GM21515 (cell line): Measurements from ENCODE around the gene MSX1.

Experiments used
- ATAC-seq: cut with Tn5 transposase; IDR thresholded peaks from one replicate; pipeline ENCODE4 v1.9.1; 2021; ENCODE audit not compliant: unreplicated experiment

Gene MSX1

DNA sequence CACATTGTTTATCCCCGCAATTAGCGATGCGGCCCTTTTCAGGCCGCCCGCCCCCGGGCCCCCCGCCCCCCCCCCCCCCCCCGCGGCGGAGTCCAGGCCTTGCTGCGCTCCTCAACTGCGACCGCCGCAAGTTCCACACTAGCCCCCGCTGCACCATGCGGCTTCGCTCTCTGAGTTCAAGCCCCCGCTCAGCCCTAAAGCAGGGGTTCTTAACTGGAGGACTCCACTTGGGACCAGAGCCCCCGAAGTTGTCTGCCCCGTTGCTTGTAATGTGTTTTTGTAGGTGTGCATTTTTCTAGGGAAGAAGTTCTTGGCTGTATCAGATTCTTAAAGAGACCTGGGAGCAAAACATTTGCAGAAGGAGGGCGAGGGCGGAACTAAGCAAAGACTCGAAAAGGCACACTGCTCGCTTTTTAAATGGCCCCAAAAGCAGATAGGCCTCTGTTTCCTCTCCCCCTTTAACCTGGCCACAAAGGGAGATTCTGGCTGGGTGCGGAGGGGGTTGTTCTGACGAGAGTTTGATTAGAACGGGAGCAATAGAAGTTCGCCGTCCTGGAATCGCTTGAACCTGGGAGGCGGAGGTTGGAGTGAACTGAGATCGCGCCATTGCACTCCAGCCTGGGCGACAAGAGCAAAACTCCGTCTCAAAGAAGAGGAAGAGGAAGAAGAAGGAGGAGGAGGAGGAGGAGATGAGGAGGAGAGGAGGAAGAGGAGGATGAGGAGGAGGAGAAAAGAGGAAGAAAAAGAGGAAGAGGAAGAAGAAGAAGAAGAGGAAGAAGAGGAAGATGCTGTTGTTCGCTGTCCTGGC lies 2.3 kb upstream of the MSX1 start:
- no peak for ATAC-seq

DNA sequence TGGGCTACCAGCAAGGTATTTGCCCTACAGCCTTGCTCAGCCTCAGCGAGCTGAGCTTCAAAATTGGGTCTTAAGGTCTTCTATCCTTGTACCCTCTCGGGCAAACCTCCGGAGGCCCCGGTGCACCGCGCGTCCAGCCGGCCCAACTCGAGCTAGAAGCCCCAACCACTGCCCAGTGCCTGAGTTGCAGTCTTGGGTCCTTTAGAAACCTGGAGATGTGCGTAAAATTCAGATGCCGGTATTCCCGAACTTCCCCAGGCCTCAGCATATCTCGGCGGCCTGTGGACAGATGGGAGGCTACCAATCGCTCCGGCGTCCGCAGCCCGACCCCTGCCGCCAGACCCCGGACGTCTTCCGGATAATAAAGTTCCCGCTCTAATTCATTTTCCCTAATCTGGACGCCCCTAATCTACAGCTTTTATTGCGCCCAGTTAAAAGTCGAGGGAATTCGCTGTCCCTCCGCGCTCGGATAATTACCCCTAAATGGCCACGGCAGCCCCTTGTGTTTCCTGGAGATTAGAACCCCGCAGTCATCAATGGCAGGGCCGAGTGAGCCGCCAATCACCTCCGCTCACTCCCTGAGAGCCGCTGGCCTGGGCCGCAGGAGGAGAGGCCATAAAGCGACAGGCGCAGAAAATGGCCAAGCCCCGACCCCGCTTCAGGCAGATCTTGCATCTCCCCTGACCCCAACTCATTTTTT lies 1.5 kb upstream of the MSX1 start:
- no peak for ATAC-seq

DNA sequence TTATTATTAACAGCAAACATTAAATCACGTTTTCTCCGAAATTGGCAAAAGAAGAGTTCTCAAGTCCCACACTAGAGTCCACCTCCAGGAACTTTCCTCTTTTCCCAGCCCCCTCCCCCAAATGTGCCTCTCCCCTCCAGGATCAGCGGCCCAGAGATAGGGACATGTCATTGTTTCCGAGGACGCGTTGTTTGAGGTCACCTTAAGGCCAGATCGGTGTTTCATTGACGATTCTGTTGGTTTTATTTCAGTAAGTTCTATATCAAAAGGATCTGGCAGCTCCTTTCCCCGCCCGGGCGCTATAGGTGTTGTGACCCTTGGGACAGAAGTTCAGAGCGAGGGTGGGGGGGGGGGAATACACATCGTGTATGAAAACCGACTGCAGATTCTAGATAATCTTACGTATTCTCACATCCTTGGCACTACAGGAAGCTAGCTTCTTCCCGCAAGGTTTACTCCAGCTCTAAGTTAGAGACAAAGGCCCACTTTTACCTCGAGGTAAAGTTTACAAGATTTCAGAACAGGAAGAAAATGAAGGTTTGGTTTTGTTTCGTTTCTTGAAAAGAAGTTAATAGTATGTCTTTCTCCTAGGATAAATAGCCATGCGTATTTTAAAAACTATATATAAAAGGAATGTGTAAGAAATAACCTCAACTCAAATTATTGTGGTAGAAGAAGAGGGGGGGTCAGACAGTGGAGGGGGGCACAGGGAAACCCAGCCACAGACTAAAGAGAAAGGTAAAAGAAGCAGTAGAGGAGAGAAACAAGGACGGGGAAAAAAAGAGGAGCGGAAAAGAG lies 739 bp upstream of the MSX1 start:
- no peak for ATAC-seq

DNA sequence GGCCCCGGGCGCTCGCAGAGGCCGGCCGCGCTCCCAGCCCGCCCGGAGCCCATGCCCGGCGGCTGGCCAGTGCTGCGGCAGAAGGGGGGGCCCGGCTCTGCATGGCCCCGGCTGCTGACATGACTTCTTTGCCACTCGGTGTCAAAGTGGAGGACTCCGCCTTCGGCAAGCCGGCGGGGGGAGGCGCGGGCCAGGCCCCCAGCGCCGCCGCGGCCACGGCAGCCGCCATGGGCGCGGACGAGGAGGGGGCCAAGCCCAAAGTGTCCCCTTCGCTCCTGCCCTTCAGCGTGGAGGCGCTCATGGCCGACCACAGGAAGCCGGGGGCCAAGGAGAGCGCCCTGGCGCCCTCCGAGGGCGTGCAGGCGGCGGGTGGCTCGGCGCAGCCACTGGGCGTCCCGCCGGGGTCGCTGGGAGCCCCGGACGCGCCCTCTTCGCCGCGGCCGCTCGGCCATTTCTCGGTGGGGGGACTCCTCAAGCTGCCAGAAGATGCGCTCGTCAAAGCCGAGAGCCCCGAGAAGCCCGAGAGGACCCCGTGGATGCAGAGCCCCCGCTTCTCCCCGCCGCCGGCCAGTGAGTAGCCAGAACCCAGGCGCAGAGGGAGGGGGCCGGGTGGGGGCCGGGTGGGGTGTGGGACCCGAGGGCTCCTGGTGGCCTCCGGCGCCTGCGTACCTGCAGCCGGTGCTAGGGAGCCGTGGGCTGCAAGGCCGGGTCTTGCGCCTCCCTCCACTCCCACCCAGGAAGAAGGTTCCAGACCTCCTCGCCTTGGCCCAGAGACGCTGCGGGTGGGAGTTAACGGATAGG lies 534 bp downstream of the MSX1 start:
- ATAC-seq: peak; percentile 32

DNA sequence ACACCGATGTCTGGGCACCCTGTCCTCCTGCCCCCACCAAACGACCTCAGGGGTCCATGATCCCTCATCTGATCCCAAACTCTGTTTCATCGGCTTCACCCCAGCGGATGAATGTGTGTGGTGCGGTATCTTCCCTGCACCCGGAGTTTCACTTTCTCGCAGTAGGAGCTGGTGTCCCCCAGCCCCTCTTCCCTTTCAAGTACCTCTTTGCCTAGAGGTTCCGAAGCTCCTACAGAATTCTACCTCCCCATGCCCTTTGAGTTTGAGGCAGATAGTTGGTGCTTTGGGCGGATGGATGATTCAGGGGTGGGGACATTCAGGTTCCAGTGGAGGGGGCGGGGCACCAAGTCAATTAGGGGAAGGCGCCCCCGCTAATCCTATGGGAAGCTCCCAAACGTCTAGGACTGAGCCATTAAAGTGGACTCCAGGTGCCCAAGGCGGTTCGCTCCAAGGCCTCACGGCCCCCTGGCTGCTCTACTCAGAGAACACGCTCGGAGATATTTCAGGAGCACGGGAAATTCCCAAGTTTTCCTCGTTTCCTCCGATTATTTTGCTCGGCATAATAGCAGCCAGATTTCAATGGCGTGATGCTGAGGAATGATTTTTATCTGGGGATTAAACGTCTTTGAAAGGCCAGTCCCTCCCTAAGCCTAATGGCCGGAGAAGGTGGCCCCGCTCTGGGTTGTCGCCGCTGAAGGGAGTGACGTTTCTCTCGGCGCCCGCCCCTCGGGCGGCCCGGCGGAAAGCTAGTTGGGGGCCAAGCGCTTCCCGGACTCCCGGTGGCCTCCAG lies 1.3 kb downstream of the MSX1 start:
- no peak for ATAC-seq

DNA sequence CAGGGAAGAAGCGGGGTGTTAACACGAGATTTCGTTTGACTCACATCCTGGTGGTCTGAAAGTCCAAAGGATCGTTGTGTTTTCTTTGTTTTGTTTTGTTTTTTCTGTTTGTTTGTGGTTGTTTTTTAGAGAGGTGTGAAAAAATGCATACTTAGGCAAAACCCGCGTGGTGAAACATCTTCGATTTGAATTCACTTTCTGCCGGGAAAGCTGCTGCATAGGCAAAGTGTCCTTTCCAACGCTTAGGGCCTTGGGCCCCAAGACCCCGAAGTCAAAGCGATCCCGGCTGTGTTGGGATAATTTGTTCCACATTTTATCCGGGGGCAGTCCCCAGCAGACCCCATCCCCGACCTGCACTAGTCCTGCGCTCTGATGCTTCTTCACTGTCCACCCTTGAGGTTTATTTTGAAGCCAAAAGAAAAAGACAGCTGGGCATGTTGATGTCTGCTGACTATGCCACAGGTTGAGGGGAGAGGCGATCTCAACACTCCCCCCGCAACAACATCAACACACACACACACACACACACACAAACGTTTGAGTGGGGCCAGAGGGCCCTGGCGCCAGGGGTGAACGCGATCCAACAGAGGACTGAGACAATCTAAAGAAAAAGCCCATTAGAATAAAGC lies 2.0 kb downstream of the MSX1 start:
- ATAC-seq: no peak

DNA sequence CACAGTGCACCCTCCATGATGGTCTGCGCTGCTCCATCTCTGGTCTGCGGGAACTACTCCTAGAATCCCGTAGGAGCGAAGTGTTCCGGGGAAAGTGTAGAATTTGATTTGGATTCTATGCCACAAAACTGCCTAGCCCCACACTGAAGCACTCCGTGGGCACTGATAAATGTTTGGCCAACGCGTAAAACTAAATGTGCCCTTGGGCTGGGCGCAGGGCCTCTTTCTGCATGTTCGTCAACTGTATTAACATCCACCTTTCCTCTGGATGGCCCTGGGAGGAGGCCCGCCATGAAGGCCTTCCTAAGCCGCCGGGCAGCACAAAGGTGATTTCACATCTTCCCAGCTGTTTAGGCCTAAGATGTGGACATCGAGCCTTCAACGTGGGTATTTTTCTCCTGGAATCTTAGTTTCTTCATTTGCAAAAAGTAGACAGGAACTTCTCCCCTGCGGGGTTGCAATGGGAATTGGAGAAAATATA lies 2.6 kb downstream of the MSX1 start:
- ATAC-seq: no peak

DNA sequence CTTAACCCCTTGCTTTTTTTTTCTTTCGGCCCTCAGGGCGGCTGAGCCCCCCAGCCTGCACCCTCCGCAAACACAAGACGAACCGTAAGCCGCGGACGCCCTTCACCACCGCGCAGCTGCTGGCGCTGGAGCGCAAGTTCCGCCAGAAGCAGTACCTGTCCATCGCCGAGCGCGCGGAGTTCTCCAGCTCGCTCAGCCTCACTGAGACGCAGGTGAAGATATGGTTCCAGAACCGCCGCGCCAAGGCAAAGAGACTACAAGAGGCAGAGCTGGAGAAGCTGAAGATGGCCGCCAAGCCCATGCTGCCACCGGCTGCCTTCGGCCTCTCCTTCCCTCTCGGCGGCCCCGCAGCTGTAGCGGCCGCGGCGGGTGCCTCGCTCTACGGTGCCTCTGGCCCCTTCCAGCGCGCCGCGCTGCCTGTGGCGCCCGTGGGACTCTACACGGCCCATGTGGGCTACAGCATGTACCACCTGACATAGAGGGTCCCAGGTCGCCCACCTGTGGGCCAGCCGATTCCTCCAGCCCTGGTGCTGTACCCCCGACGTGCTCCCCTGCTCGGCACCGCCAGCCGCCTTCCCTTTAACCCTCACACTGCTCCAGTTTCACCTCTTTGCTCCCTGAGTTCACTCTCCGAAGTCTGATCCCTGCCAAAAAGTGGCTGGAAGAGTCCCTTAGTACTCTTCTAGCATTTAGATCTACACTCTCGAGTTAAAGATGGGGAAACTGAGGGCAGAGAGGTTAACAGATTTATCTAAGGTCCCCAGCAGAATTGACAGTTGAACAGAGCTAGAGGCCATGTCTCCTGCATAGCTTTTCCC lies 3.4 kb downstream of the MSX1 start:
- no peak for ATAC-seq

DNA sequence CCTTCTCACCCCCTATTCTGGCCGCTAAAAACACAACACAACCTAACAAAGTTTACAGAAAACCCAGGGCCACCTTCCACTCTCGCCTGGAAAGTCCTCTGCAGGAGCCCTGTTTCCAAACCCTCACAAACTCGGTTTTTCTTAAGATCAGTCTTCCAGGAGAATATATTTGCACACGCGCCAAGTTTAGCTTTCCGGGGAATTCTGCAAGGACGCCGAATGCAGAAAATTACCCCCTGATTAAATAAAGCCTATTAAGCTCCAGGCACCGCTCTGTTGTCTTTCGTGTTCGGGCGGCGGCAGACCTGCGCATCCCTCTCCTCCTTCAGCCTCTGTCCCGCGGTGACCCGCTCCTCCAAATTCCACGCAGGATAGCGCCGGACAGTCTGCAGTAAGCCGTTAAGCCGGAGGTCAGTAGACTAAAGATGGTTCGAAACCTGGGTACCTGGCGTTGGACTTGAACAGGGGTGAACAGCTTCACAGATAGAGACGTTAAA lies 5.0 kb downstream of the MSX1 start:
- ATAC-seq: no peak

DNA sequence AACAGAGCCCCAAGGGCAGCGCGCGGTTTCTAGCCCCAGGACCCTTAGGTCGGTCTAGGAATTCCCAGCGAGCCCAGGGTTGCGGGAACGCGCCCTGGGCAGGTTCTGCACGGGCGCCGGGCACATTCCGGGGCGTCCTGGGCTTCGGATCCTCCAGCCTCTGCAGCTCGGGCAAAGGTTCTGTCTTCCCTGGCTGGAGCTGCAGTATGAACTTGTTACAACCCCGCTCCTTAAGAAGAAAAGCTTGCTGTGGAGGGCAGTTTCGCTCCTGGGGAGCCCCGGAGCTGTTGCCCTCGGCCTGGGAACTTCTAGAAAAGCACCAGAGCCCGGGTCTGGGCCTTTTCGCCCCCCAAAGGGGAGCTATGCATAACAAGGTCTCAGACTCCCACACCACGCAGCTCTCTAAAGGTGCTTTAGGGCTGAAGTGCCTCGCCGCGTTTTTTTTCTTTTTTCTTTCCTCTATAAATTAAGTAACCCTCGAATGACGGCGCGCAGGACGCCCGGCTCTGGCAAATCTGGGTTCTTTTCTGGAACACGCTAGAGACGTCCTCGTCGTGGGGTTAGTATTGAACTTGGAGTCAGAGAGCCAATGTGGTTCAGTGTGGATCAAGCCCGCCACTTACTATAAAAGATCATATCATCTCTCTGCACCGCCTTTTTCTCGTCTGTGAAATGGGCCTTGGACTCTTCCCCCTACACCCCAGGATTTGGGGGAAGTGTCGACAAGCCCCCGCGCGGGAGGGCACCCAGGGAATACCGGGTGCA lies 5.7 kb downstream of the MSX1 start:
- ATAC-seq: no peak

DNA sequence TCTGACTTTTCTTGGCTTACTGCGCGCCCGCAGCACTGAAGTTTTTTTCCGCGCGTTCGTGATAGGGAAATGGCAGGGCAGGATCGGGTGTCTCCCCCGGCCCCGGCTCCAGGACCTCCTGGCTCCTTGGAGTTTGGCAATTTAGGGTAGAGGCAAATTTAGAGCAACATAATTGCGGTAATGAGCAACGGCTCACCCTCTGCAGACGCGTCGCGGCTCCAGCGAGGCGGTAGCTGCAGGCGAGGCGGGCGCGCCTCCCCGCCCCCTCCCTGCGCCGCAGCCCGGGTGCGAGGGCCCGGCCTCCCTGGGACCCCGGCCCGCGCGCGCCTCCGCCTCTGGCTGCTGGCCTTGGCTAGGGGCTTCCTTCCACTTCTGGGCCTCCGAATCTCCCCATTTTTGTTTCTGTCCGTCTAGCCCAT lies 6.2 kb downstream of the MSX1 start:
- no peak for ATAC-seq

DNA sequence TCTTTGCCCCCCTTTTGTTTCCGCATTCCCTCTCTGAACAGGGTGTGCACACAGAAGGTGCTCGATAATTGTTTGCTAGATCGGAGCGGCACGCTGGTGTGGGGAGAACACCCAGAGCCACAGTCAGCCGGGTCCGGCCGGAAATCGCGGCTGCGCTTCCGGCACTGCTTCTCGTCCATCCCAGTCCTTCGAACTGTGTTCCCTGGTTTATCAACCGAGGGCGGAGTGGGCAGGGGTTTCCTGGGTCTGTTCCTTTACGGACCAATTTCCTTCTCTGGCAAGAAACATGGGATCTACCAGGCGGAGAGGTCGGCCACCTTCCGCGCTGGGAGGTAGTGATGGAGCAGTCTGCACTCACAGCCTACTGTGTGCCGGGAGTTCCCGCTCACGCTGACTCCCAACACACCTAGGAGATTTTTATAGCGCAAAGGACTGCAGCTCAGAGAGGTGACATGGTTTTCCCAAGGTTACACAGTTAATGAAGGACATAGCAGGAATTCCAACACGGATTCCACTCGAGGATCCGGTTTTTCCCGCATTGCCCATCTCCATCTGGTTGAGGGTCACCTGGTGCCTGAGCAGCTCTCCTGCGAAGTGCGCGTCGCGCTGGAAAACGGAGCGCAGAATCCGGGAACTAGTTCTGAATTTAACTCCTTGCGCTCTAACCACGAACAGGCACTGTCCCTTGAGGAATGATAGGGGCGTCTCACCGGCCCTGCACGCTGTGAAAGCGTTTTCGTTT lies 6.8 kb downstream of the MSX1 start:
- no peak for ATAC-seq

DNA sequence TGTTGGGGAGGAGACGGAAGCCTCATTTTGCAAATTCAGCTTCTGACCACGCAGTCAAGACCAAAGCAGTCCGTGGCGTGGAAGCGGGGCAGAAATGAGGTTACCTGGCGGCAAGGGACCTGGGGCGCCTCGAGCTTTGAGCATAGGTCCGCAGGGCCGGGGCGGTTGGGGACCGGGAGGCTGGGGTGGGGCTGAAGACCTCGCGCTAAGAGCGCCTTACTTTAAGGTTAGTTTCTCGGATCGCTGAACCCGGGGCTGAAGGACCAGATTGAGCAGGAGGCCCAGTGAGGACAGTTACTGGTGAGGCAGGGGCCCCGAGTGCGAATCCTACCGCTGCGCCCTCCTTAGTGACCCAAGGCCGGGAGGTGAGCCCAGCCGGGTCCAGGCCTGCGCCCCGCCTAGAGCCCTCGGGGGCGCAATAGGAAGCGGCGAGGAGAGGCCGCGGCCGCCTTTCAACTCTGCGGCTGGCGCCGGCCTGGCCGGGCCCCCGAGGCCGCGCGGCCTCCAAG lies 7.5 kb downstream of the MSX1 start:
- no peak for ATAC-seq

DNA sequence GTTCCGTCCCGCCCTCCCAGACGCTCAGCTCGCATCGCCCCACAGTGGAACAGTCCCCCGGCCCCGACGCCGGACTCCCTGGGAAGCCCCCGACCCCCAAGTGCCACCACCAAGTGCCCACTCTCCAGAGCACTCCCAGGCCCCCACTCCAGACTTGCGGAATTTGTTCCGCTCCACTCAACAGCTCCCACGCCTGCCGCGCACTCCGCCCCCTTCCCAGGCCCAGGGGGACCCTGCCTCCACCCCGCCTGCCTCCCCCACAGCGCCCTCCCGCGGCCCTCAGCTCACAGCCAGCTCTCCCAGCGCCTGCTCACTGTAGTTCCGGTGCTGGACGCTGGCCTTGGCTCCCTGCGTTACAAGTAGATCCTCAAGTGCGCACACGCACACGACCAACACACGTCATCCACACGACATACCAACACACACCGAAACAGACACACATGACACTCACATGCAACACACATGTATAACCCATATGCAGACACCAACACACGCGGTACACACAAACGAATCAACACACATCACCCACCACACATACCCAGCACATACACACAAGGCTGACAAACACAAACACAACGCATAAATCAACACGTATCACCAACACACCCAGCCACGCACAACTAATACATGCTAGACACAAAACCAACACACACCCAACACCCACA lies 8.0 kb downstream of the MSX1 start:
- no peak for ATAC-seq

DNA sequence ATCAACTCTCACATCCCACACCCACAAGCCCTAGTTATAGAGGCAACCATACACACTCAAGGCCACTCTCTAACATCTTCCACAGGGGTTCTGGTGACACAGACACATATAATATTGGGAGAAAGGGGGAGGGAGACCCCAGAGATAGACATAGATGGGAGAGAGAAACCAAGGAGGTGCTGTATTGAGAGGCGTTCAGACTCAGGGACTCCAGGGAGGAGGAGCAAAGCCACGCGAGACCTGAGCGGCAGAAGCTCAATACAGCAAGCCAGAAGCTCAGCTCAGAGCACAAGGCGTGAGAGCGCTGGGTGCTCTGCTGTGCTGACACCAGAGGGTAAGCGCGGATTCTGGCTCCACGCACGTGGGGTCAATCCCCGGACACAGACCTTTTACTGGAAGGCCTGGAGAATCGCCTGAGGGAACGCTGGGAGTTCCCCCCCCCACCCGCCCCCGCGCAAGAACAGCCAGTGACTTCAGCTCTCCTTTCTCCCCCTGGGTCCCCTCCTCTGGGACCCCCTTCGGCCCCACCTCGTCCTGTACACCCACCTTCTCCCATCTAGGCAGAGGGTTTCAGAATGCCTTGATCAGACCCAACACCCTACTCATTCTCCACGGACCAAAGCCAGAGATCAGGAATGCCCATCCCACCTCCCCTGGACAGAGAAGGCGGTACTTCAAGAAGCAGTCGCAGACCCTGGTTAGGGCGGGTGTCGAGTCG lies 8.7 kb downstream of the MSX1 start:
- ATAC-seq: no peak
